ENCODE data around the gene NUDT17. TPM values are rescaled to one million over a fixed set of nuclear protein-coding genes. Genes with fewer than 3 reads are reported as not detected.

Gene NUDT17
- total and polyA plus RNA-seq, 2 of the 8 experiments (the other 6 are each of a cell fraction or from before 2014, with no cell fraction given): 2.7 to 4.1 TPM

- no peak overlapping the region for H2BK5ac ChIP-seq (ENCODE audit: low read depth, low read length)
- no peaks in the 10 kb centered on the region for H4K20me1 ChIP-seq (replicated peaks in 1 of 2; ENCODE audit: control insufficient read depth in 1 of 2, insufficient read depth in 2 of 2, low read length in 2 of 2)
- no peak overlapping the region for H3K56ac ChIP-seq (replicated peaks; ENCODE audit: insufficient read length, low read depth, low read length)
- H3K23ac ChIP-seq (ENCODE audit: insufficient read length): no peak overlapping the region
- peaks cover 7% of the 10 kb centered on the region for H3K23me2 ChIP-seq (ENCODE audit: low read depth, low read length)
- no peak overlapping the region for H3K4me2 ChIP-seq (ENCODE audit: insufficient read depth in 1 of 2, low read depth in 2 of 2, low read length in 2 of 2)
- H2BK20ac ChIP-seq (ENCODE audit: low read length): no peak overlapping the region
- H3K4ac ChIP-seq (replicated peaks; ENCODE audit: insufficient read length, low read depth, low read length): no peak overlapping the region
- WGBS, 2 experiments (ENCODE audit: extremely low coverage in 1 of 2, insufficient coverage in 1 of 2, insufficient read length in 1 of 2, insufficient replicate concordance in 2 of 2, low coverage in 1 of 2, low lambda C conversion rate in 2 of 2, missing lambda C conversion rate in 1 of 2): 80% methylated on average over 7 of the region's 7 CpGs; no CpG with 5 or more reads in 1 of the 2 experiments
- CTCF ChIA-PET (ENCODE audit: partially characterized antibody): interaction anchor here (6.8 to 12.9 kb wide), 2 partner anchors 8 to 36 kb away, joined by 43 to 214 read pairs; partner anchors contain the start of gene NUDT17
- FAIRE-seq (no peak), DNase-seq (ENCODE audit: low read depth in 1 of 2, low spot score in 2 of 2) (no peak)
- H3K4me3 ChIP-seq (ENCODE audit: extremely low read depth in 1 of 4, insufficient read depth in 2 of 4, low read depth in 3 of 4, low read length in 4 of 4): no peak overlapping the region
- peaks cover 0 to 11% of the 10 kb centered on the region in 2 experiments; a peak in 1 of 4 replicates for H3K79me2 ChIP-seq (ENCODE audit: control insufficient read depth in 1 of 2, insufficient read depth in 2 of 2, low read length in 2 of 2)
- H3K36me3 ChIP-seq (ENCODE audit: control insufficient read depth in 2 of 4, insufficient read depth in 4 of 4, low read length in 3 of 4): peaks cover 15 to 53% (median 39%) of the 10 kb centered on the region in 4 experiments
- no peak overlapping the region for H4K91ac ChIP-seq (replicated peaks; ENCODE audit: insufficient read length, low read length)
- no peak overlapping the region for H2AK5ac ChIP-seq (ENCODE audit: low read depth, low read length)
- no peak overlapping the region for H3K18ac ChIP-seq (ENCODE audit: extremely low read depth, low read length)
- H2BK120ac ChIP-seq (replicated peaks; ENCODE audit: low read depth, low read length): no peak overlapping the region
- peaks cover 0 to 5% (median 3%) of the 10 kb centered on the region in 4 experiments; a peak in 4 of 7 replicates for H3K4me1 ChIP-seq (replicated peaks in 1 of 4; ENCODE audit: control insufficient read depth in 3 of 4, insufficient read depth in 4 of 4, low read length in 3 of 4)
- H4K8ac ChIP-seq (ENCODE audit: extremely low read depth, insufficient read depth, low read length): no peak overlapping the region
- no peak overlapping the region for H2BK15ac ChIP-seq (ENCODE audit: low read length)
- no peak overlapping the region for H2AFZ ChIP-seq (ENCODE audit: low read length)
- H3K27me3 ChIP-seq (replicated peaks in 1 of 4; ENCODE audit: control insufficient read depth in 3 of 4, extremely low read depth in 1 of 4, insufficient read depth in 3 of 4, low read length in 3 of 4): no peaks in the 10 kb centered on the region; a peak in 1 of 7 replicates
- peaks cover 5% of the 10 kb centered on the region; the same call in 1 of the 2 replicates for H3K79me1 ChIP-seq (ENCODE audit: low read depth, low read length)
- POLR2A ChIA-PET (ENCODE audit: partially characterized antibody): interaction anchor here (1.0 to 4.8 kb wide), 3 partner anchors 9 to 17 kb away, joined by 4 to 34 read pairs (median 7); partner anchors contain the start of gene NUDT17
- peaks cover 4 to 5% of the 10 kb centered on the region in 2 experiments; a peak in 2 of 4 replicates for H3K9me3 ChIP-seq (ENCODE audit: insufficient read depth in 2 of 2, low read depth in 1 of 2, low read length in 1 of 2)
- H3K9ac ChIP-seq (replicated peaks in 1 of 4; ENCODE audit: extremely low read depth in 1 of 4, low read depth in 3 of 4, low read length in 3 of 4): no peak overlapping the region
- no peak overlapping the region for H3K27ac ChIP-seq (ENCODE audit: low read depth, low read length)
- H4K5ac ChIP-seq (ENCODE audit: insufficient read length, low read depth, low read length): no peak overlapping the region
- no peak overlapping the region for H3K14ac ChIP-seq (ENCODE audit: insufficient read length)
- no peak overlapping the region for H2BK12ac ChIP-seq (ENCODE audit: low read depth, low read length)
- TF ChIP-seq GABPA (IDR thresholded peaks at IDR 0.05; ENCODE audit: borderline replicate concordance, insufficient read depth, low read length) (no peak), RFX5 (IDR thresholded peaks at IDR 0.05; ENCODE audit: borderline replicate concordance, low read depth, low read length) (no peak), EP300 (IDR thresholded peaks at IDR 0.05; ENCODE audit: borderline replicate concordance in 1 of 2, low read depth in 2 of 2, low read length in 2 of 2) (no peak), RAD21 (IDR thresholded peaks at IDR 0.05 in 1 of 2, conservative IDR thresholded peaks at IDR 0.05 in 1 of 2; ENCODE audit: low read depth in 2 of 2, low read length in 2 of 2) (no peak), TBP (IDR thresholded peaks at IDR 0.05; ENCODE audit: low read depth, low read length) (no peak), RBBP5 (IDR thresholded peaks at IDR 0.05; ENCODE audit: borderline replicate concordance, low read depth, low read length) (no peak), ASH2L (IDR thresholded peaks at IDR 0.05; ENCODE audit: low read length) (no peak), YY1 (IDR thresholded peaks at IDR 0.05; ENCODE audit: low read depth, low read length) (no peak), RNF2 (IDR thresholded peaks at IDR 0.05; ENCODE audit: borderline replicate concordance, low read depth, low read length, missing control alignments, poor library complexity, severe bottlenecking) (no peak), BACH1 (IDR thresholded peaks at IDR 0.05; ENCODE audit: low read length) (no peak), CBX5 (IDR thresholded peaks at IDR 0.05; ENCODE audit: low read depth, low read length) (no peak), SRF (IDR thresholded peaks at IDR 0.05; ENCODE audit: low read depth, low read length) (no peak), TEAD4 (IDR thresholded peaks at IDR 0.05; ENCODE audit: low read depth, low read length) (no peak)
Measured at GRCh38 chr1:145855426-145855948, 10.1 kb downstream of the NUDT17 start.
